Measurements from ENCODE around the gene SERPINI1. TPM values are rescaled to one million over a fixed set of nuclear protein-coding genes. Genes with fewer than 3 reads are reported as not detected.

The SERPINI1 gene
- total RNA-seq, 1 experiment from 2014 or later, result 6.0 TPM

DNA sequence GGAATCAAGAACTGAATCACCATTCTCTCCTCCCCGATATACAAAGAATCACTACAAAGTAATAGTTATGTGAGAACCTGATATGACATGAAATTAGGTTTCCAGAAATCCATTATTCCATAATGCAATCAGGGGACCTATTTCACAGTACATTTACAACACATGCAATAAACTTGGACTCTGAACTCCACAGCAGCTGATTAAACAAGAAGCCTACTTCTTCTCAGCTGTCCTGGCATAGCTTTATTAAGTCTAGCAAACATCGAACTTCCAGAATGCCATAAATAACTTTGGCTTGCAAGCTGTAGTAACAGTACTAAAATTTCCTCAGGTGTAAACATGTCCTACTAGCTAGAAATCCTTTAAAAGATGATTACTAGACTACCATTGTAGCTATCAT, 18.6 kb upstream of the SERPINI1 start:
- Histone ChIP-seq H3K23me2 (ENCODE audit: insufficient read length, low read depth, low read length, poor library complexity, severe bottlenecking) (no peaks in the 10 kb centered on the region), H2BK15ac (ENCODE audit: low read depth, low read length) (no peak overlapping the region), H3K79me2 (ENCODE audit: insufficient read depth, low read length) (peaks cover 13% of the 10 kb centered on the region; the same call in 1 of the 2 replicates), H2BK12ac (ENCODE audit: insufficient read length, low read depth, low read length) (no peak overlapping the region), H4K8ac (replicated peaks; ENCODE audit: insufficient read length, low read depth, low read length) (no peak overlapping the region), H3K9me3 (ENCODE audit: control insufficient read depth, low read depth, low read length) (no peaks in the 10 kb centered on the region), H3K27me3 (ENCODE audit: insufficient read depth, low read length) (no peaks in the 10 kb centered on the region), H3K4ac (ENCODE audit: low read depth, low read length) (no peak overlapping the region), H4K20me1 (ENCODE audit: control insufficient read depth, insufficient read depth, insufficient read length) (no peaks in the 10 kb centered on the region), H3K4me1 (ENCODE audit: insufficient read depth, low read length) (no peaks in the 10 kb centered on the region), H2AK5ac (ENCODE audit: insufficient read length, low read length) (no peak overlapping the region), H3K14ac (ENCODE audit: insufficient read depth, low read length) (no peak overlapping the region), H2BK5ac (ENCODE audit: insufficient read length, low read length) (no peak overlapping the region), H3K4me2 (ENCODE audit: insufficient read depth, insufficient read length, low read length) (no peak overlapping the region), H2BK120ac (ENCODE audit: low read depth, low read length, poor library complexity, severe bottlenecking) (no peak overlapping the region), H3K56ac (ENCODE audit: insufficient read length, low read depth, low read length) (no peak overlapping the region), H4K5ac (ENCODE audit: insufficient read length, low read depth, low read length) (no peak overlapping the region), H3K79me1 (ENCODE audit: insufficient read depth, low read depth, low read length, poor library complexity, severe bottlenecking) (peaks cover 3% of the 10 kb centered on the region), H3K18ac (ENCODE audit: insufficient read length, low read depth, low read length) (no peak overlapping the region), H2AFZ (ENCODE audit: low read length) (no peak overlapping the region), H3K27ac (ENCODE audit: insufficient read length, low read depth, low read length) (no peak overlapping the region), H2BK20ac (ENCODE audit: low read depth, low read length, poor library complexity, severe bottlenecking) (no peak overlapping the region), H3K9ac (ENCODE audit: extremely low read depth, insufficient read length, low read length) (no peak overlapping the region), H4K91ac (ENCODE audit: insufficient read length, low read depth, low read length) (no peak overlapping the region), H3T11ph (ENCODE audit: low read length) (no peak overlapping the region), H3K23ac (ENCODE audit: insufficient read length, low read depth, low read length) (no peak overlapping the region)
- DNase-seq, result no peak
- TF ChIP-seq, protein P1, sequence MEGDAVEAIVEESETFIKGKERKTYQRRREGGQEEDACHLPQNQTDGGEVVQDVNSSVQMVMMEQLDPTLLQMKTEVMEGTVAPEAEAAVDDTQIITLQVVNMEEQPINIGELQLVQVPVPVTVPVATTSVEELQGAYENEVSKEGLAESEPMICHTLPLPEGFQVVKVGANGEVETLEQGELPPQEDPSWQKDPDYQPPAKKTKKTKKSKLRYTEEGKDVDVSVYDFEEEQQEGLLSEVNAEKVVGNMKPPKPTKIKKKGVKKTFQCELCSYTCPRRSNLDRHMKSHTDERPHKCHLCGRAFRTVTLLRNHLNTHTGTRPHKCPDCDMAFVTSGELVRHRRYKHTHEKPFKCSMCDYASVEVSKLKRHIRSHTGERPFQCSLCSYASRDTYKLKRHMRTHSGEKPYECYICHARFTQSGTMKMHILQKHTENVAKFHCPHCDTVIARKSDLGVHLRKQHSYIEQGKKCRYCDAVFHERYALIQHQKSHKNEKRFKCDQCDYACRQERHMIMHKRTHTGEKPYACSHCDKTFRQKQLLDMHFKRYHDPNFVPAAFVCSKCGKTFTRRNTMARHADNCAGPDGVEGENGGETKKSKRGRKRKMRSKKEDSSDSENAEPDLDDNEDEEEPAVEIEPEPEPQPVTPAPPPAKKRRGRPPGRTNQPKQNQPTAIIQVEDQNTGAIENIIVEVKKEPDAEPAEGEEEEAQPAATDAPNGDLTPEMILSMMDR (conservative IDR thresholded peaks at IDR 0.05), result no peak
- Mint-ChIP-seq H3K27me3 (ENCODE audit: low read depth) (no peaks in the 10 kb centered on the region), H3K4me3 (no peak overlapping the region), H3K36me3 (ENCODE audit: insufficient read depth in 1 of 3, low read depth in 3 of 3) (peaks cover 37 to 71% (median 56%) of the 10 kb centered on the region in 3 experiments), H3K27ac (no peak overlapping the region), H3K4me1 (peaks cover 5 to 9% of the 10 kb centered on the region in 2 experiments), H3K9me3 (peaks cover 8 to 9% of the 10 kb centered on the region in 2 experiments; a peak in 4 of 5 replicates)
- no CpG with 5 or more reads among the region's 2 CpGs for WGBS (ENCODE audit: extremely low coverage, insufficient read length, low lambda C conversion rate)

All from H9 (cell line).